ENCODE measurements around the gene SLC25A51. TPM values are rescaled to one million over a fixed set of nuclear protein-coding genes. Genes with fewer than 3 reads are reported as not detected.

The SLC25A51 gene
- total RNA-seq, 4 donors from 2014 or later, result 14.7 to 66.1 (median 44.4) TPM

DNA sequence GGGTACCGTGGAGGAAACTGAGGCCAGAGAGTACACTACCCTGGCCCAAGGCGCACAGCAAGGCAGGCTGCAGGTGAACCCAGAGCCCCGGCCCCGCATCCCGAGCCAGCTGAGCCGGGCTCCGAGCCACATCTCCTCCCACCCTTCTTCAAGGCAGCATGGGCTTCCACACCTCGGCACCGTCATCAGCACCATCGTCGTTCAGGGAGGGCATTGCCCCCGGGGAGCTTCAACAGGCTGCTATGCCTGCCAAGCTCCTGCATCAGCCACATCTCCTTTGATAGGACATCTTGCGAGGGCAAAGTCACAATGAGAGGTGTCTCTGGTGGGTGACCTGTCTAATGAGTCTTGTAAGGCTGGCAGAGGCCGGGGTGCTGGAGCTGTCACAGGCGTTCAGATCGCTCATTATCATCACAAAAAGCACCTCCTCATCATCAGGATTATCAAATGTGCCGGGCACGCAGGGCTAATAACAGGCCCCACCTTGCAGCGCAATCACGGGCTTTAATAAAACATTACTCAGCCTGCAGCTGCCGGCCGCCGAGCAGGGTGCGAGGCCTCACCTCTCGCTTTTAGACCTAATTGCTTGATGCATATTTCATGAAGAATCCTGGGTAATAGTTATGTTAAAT, 20.0 kb upstream of the SLC25A51 start:
- H3K4me1 ChIP-seq, result no peaks in the 10 kb centered on the region
- no peaks in the 10 kb centered on the region for H3K27me3 ChIP-seq
- no peaks in the 10 kb centered on the region for H3K36me3 ChIP-seq
- no peak overlapping the region for H3K4me3 ChIP-seq
- no peak overlapping the region for H3K27ac ChIP-seq
- DNase-seq, result no peak
- TF ChIP-seq POLR2A (IDR thresholded peaks at IDR 0.05), result no peak
- no peak for TF ChIP-seq CTCF (IDR thresholded peaks at IDR 0.05)
- intact Hi-C loops (cut with DNase I; ENCODE audit: low total_unique reads), result no loop called here
- H3K9me3 ChIP-seq, result no peaks in the 10 kb centered on the region

DNA sequence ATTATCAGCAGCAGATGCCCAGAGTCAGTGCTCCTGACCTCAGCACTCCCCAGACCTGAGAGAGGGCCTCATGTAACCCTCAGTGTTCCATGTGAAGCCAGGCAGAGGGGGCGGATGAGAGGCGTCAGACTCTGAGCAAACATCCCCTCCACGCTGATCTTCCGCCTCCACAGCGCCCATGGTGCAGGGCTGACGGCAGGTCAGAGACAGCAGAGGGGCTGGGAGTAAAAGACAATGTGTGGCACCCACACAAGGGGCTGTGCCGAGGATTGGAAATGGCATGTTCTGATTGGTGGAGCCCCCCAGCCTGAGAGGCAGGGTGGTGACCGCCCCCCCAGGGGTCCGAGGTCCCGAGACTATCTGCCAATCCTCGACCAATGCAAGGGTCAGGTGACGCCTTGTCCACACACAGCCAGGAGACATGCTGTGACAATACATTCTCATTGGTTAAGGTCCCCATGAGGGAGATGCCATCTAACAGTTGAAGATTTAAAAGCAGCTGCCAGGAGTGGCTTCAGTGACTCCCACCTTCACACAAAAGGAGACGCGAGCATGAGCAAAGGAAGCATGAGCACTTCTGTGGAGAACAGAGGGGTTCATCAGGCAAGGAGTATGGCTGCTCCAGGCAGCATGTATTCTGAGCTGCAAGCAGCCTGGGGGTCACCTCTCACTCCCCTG, 19.3 kb upstream of the SLC25A51 start:
- H3K4me1 ChIP-seq, result no peaks in the 10 kb centered on the region
- DNase-seq, result no peak
- no peaks in the 10 kb centered on the region for H3K9me3 ChIP-seq
- no peaks in the 10 kb centered on the region for H3K27me3 ChIP-seq
- intact Hi-C loops (cut with DNase I; ENCODE audit: low total_unique reads), result no loop called here
- H3K27ac ChIP-seq, result no peak overlapping the region
- TF ChIP-seq CTCF (IDR thresholded peaks at IDR 0.05) (no peak), POLR2A (IDR thresholded peaks at IDR 0.05) (no peak)
- H3K4me3 ChIP-seq, result no peak overlapping the region
- H3K36me3 ChIP-seq, result no peaks in the 10 kb centered on the region

GRCh38 chr9:37922363-37923117, 18.6 kb upstream of the SLC25A51 start:
- Histone ChIP-seq H3K4me1 (no peaks in the 10 kb centered on the region), H3K4me3 (no peak overlapping the region), H3K27me3 (no peaks in the 10 kb centered on the region), H3K36me3 (no peaks in the 10 kb centered on the region), H3K9me3 (no peaks in the 10 kb centered on the region), H3K27ac (no peak overlapping the region)
- TF ChIP-seq CTCF (IDR thresholded peaks at IDR 0.05) (no peak), POLR2A (IDR thresholded peaks at IDR 0.05) (no peak)
- intact Hi-C loops (cut with DNase I; ENCODE audit: low total_unique reads), result no loop called here
- no peak for DNase-seq

DNA sequence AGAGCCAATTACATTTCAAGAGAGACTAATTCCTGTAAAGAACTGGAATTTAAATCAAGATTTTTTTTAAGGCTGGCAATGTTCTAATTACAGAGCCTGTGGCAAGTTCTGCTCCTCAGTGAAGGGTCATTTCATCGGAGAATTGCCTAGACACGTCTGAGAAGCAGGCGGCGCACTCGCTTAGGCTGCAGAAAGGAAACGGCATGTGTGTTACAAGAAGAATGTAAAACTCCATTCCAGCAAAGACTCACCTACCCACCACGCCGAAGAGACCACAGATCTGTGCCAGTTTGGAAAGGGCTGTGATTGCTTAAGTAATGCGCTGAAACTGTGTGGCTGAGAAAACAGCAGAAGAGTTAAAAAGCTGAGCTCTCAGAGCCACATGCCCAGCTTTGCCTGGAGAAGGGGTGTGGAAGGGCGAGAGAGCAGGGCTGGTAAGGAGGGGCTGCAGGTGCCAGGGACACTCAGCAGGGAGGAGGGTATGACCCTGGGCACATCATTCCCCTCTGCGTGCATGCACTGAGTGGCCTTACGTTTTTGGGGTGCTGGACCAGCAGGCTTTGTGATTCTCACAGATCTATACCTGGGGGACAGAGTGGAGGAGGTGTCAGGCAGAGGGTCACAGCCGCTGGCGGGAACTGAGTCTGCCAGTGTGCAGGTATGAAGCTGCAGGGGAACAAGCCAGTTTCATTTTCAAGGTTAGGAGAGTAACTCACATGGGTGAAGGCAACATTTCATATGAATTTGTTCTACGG, 17.8 kb upstream of the SLC25A51 start:
- intact Hi-C loops (cut with DNase I; ENCODE audit: low total_unique reads), result no loop called here
- Histone ChIP-seq H3K27ac (no peak overlapping the region), H3K36me3 (no peaks in the 10 kb centered on the region), H3K4me1 (no peaks in the 10 kb centered on the region), H3K9me3 (no peaks in the 10 kb centered on the region), H3K27me3 (no peaks in the 10 kb centered on the region), H3K4me3 (no peak overlapping the region)
- DNase-seq, result peak in 1 of 2 donors; percentile 6
- TF ChIP-seq POLR2A (IDR thresholded peaks at IDR 0.05) (no peak), CTCF (IDR thresholded peaks at IDR 0.05) (no peak)
